Spleen (tissue), 11 donors: Measurements from ENCODE around the gene RNF19B. TPM values are rescaled to one million over a fixed set of nuclear protein-coding genes. Genes with fewer than 3 reads are reported as not detected.

Source experiments
- DNase-seq: peaks from one replicate; pipeline ENCODE4 v3.0.0-alpha.2; 2020
- H3K27ac ChIP-seq, 8 donors: fragments of 200-600 bp; sonication (generic) in 7 of 8; 1 replicate in 4 of 8; 2 replicates in 4 of 8; pipeline versions ENCODE4 v1.5.0 to v1.8.0; 2016 to 2021; ENCODE audit warnings: inconsistent platforms in 4 of 8, mild to moderate bottlenecking in 4 of 8, moderate library complexity in 1 of 8
- H3K27me3 ChIP-seq, 7 donors: fragments of 200-600 bp; sonication (generic) in 6 of 7; replicated peaks in 1 of 7; 1 replicate in 4 of 7; 2 replicates in 3 of 7; pipeline versions ENCODE4 v1.5.0 to v1.8.0; 2016 to 2021; ENCODE audit warnings: inconsistent platforms in 3 of 7, mild to moderate bottlenecking in 1 of 7
- H3K36me3 ChIP-seq, 6 donors: fragments of 200-600 bp; sonication (generic) in 5 of 6; 1 replicate in 4 of 6; 2 replicates in 2 of 6; pipeline versions ENCODE4 v1.5.0 to v1.8.0; 2016 to 2021; ENCODE audit warnings: inconsistent platforms in 2 of 6
- H3K4me1 ChIP-seq, 6 donors: fragments of 200-600 bp; sonication (generic) in 5 of 6; 1 replicate in 3 of 6; 2 replicates in 3 of 6; pipeline versions ENCODE4 v1.5.0 to v1.8.0; 2016 to 2021; ENCODE audit warnings: inconsistent platforms in 3 of 6
- H3K4me3 ChIP-seq, 8 donors: fragments of 200-600 bp; sonication (generic) in 7 of 8; 1 replicate in 4 of 8; 2 replicates in 4 of 8; pipeline versions ENCODE4 v1.5.0 to v1.8.0; 2016 to 2021; ENCODE audit warnings: inconsistent platforms in 4 of 8, mild to moderate bottlenecking in 4 of 8, moderate library complexity in 2 of 8
- H3K9me3 ChIP-seq, 8 donors: fragments of 200-600 bp; sonication (generic) in 7 of 8; 1 replicate in 4 of 8; 2 replicates in 4 of 8; pipeline versions ENCODE4 v1.5.0 to v1.8.0; 2016 to 2021; ENCODE audit warnings: inconsistent platforms in 4 of 8
- POLR2A ChIP-seq, 3 donors: fragments of 450-650 bp; IDR thresholded peaks; one replicate each; pipeline ENCODE4 v1.5.1; 2017; ENCODE audit warnings: antibody characterized with exemption in 3 of 3, mild to moderate bottlenecking in 1 of 3
- POLR2AphosphoS5 ChIP-seq, 3 donors: sonication (generic); formaldehyde crosslinking; IDR thresholded peaks; one replicate each; pipeline ENCODE4 v1.5.1; 2017; ENCODE audit warnings: antibody characterized with exemption in 3 of 3
- WGBS, 5 donors: extraction: QIAGEN DNeasy Blood & Tissue Kit in 3 of 5; methylation state at CpG; one replicate each; pipeline versions ENCODE4 v1.1.5 to v1.1.7; 2013 to 2018; 5-methylcytosine and 5-hydroxymethylcytosine counted together
- intact Hi-C: fragments of 100-400 bp; cut with DNase I; formaldehyde crosslinking; loops from one replicate; pipeline ENCODE4 v1.15.0; 2023; ENCODE audit warnings: low total_unique reads
- polyA plus RNA-seq, 3 donors: library from polyadenylated mRNA; stranded (reverse); fragments of 200-250 nt; gene quantifications; one replicate each; pipeline ENCODE4 v1.2.1, GENCODE V29; 2013
- total RNA-seq, 7 donors: library from RNA; depleted of rRNA in 3 of 7; stranded (reverse); fragments of >200 nt in 3 of 7; fragmentation: NEBNext Ultra II Directional in 4 of 7; extraction: Animal tissue kit (Norgen Biotek cat#: 25700) in 4 of 7; gene quantifications; one replicate each; pipeline versions ENCODE4 v1.1.0 to v1.2.1, GENCODE V29; 2016 to 2021
- TF ChIP-seq, protein P1 (sequence below), 11 experiments: fragments of 200-600 bp in 7 of 11; fragments of 450-650 bp in 4 of 11; sonication (generic) in 4 of 11; IDR thresholded peaks in 8 of 11; conservative IDR thresholded peaks in 3 of 11; 1 replicate in 7 of 11; 2 replicates in 4 of 11; pipeline versions ENCODE4 v1.4.0 to v1.8.0; 2016 to 2021; ENCODE audit warnings: antibody characterized with exemption in 11 of 11, inconsistent platforms in 4 of 11, mild to moderate bottlenecking in 1 of 11
- donor health status: healthy with polysubstance abuse.
- donor health status: DM: no; HTN: no; CAD: no; lungs with moderate emphysema.
- donor health status: DM: no; HTN: no; CAD: no.
- donor health status: Bipolar disorder and iron deficiency.
- donor health status: healthy.
- donor health status: DM: no; HTN: no; CAD: no.
- donor health status: DM: yes; HTN: yes; CAD: no.

RNF19B gene
- total and polyA plus RNA-seq, 10 donors: 3.6 to 38.4 (median 25.6) TPM

DNA sequence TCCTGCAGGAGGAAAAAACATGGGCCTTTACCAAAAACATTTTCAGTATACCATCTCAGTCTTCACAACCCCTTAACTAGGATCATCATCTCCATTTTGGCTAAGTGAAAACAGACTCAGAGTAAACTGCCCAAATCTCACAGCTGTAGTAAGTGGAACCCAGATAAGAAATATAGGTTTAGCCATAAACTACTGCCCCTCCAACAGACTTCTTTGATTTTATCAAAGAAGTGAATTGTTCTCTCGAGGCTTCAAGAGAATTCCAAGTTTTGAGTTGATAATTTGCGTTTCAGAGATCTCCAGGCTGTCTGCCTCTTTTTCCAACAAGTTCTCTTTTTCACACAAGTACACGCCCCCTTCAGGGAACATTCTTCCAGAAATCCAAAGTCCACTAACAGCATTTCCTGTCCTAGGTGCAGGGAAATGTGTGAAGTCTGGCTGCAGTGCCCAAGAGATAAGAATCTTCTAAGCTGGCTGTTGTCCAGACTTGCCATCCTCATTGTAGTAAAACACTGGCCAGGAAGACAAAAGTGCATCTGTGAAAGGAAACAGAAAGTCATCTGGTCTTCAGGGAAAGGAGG lies 30.8 kb downstream of the RNF19B start:
- Histone ChIP-seq H3K27me3 (no peaks in the 10 kb centered on the region), H3K36me3 (peaks cover 0 to 49% (median 36%) of the 10 kb centered on the region in 6 donors), H3K9me3 (no peaks in the 10 kb centered on the region), H3K4me3 (no peak overlapping the region), H3K4me1 (peaks cover 0 to 16% (median 12%) of the 10 kb centered on the region in 6 donors), H3K27ac (peak overlapping the region in 5 of 8 donors; percentile 38 to 61 (median 49))
- intact Hi-C loops: loop anchor here (2.0 to 10.0 kb wide), 3 partner anchors 71 to 151 kb away; partner anchors contain the start of gene AZIN2
- TF ChIP-seq POLR2A (IDR thresholded peaks at IDR 0.05): no peak
- peak in 1 of 3 donors; percentile 59 for TF ChIP-seq POLR2AphosphoS5 (IDR thresholded peaks at IDR 0.05)
- TF ChIP-seq, protein P1, sequence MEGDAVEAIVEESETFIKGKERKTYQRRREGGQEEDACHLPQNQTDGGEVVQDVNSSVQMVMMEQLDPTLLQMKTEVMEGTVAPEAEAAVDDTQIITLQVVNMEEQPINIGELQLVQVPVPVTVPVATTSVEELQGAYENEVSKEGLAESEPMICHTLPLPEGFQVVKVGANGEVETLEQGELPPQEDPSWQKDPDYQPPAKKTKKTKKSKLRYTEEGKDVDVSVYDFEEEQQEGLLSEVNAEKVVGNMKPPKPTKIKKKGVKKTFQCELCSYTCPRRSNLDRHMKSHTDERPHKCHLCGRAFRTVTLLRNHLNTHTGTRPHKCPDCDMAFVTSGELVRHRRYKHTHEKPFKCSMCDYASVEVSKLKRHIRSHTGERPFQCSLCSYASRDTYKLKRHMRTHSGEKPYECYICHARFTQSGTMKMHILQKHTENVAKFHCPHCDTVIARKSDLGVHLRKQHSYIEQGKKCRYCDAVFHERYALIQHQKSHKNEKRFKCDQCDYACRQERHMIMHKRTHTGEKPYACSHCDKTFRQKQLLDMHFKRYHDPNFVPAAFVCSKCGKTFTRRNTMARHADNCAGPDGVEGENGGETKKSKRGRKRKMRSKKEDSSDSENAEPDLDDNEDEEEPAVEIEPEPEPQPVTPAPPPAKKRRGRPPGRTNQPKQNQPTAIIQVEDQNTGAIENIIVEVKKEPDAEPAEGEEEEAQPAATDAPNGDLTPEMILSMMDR (IDR thresholded peaks at IDR 0.05 in 8 of 11, conservative IDR thresholded peaks at IDR 0.05 in 3 of 11): peak in 2 of 11 experiments; percentile 10 to 22
- DNase-seq: no peak
- WGBS, 5 donors: 51 to 66% (median 60%) methylated on average over 3 of the region's 3 CpGs

DNA sequence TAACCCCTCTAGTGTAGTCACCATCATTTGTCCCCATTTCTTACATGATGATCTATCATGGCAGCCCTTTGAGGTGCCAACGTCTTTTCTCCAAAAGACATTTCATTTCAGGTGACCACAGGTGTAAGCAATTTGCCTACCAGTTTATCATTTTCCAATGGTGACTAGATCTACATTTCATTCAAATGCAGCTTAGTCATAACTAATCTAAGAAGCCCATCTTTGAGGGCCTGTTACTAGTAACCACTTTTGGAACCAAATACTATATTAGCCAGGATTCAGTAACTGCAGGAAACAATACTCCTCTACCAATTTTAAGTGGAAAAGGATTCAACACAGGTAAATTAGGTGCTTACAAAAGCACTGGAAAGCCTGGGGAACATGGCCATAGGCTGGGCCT lies 32.8 kb downstream of the RNF19B start:
- no peak overlapping the region for H3K27ac ChIP-seq
- WGBS, 5 donors: 74 to 93% (median 80%) methylated on average over 1 of the region's 1 CpG
- no peaks in the 10 kb centered on the region for H3K9me3 ChIP-seq
- intact Hi-C loops: loop anchor here (2.0 to 10.0 kb wide), 3 partner anchors 73 to 153 kb away; partner anchors contain the start of gene AZIN2
- H3K4me1 ChIP-seq: peaks cover 0 to 16% (median 12%) of the 10 kb centered on the region in 6 donors
- DNase-seq: no peak
- no peak for TF ChIP-seq POLR2A (IDR thresholded peaks at IDR 0.05)
- no peak for TF ChIP-seq POLR2AphosphoS5 (IDR thresholded peaks at IDR 0.05)
- TF ChIP-seq, protein P1 (IDR thresholded peaks at IDR 0.05 in 8 of 11, conservative IDR thresholded peaks at IDR 0.05 in 3 of 11): no peak
- peaks cover 0 to 29% (median 16%) of the 10 kb centered on the region in 6 donors for H3K36me3 ChIP-seq
- no peak overlapping the region for H3K4me3 ChIP-seq
- H3K27me3 ChIP-seq: peaks cover 0 to 2% (median 0%) of the 10 kb centered on the region in 7 donors

DNA sequence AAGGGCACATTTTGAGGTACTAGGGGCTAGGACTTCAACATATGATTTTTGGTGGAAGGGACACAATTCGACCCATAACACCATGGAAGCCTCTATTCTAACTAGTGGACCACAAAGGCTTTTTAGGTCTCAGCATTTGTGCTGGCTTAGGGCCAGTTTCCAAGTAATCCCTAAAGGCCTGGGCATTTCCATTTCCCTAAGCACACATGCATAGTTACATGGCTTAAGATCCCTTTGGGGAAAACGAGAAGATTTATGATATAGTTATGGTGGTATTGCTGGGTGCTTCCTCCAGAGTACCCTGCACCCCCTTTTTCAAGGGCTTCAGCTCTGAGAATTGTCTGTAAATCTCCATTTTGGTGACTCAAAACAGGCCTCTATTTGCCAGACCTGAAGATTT lies 35.2 kb downstream of the RNF19B start:
- no peak for TF ChIP-seq POLR2A (IDR thresholded peaks at IDR 0.05)
- no peak for TF ChIP-seq POLR2AphosphoS5 (IDR thresholded peaks at IDR 0.05)
- TF ChIP-seq, protein P1 (IDR thresholded peaks at IDR 0.05 in 8 of 11, conservative IDR thresholded peaks at IDR 0.05 in 3 of 11): no peak
- peaks cover 5 to 31% (median 24%) of the 10 kb centered on the region in 6 donors for H3K4me1 ChIP-seq
- H3K9me3 ChIP-seq: no peaks in the 10 kb centered on the region
- peaks cover 0 to 24% (median 15%) of the 10 kb centered on the region in 7 donors for H3K27me3 ChIP-seq
- H3K27ac ChIP-seq: no peak overlapping the region
- WGBS, 5 donors: 63 to 89% (median 79%) methylated on average over 2 of the region's 2 CpGs
- peaks cover 0 to 6% (median 0%) of the 10 kb centered on the region in 6 donors for H3K36me3 ChIP-seq
- no peak for DNase-seq
- no peak overlapping the region for H3K4me3 ChIP-seq
- intact Hi-C loops: no loop called here

DNA sequence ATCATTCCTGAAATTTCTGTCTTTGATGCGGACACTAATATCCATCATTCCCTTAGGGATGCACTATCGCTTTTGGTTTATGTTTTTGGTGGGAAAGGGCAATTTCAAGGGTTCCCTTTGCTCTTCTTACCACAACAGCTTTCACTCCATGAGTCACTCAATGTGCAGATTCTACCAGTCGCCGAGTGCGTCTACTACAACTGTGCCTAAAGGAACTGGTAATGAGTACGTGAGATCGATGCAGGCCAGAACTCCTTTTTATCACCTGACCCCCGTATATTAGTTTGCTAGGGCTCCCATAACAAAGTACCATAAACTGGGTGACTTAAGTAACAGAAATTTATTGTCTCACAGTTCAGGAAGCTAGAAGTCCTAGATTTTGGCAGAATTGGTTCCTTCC lies 35.9 kb downstream of the RNF19B start:
- H3K27ac ChIP-seq: no peak overlapping the region
- peaks cover 3 to 31% (median 18%) of the 10 kb centered on the region in 6 donors for H3K4me1 ChIP-seq
- intact Hi-C loops: no loop called here
- no peak for DNase-seq
- H3K4me3 ChIP-seq: no peak overlapping the region
- H3K9me3 ChIP-seq: no peaks in the 10 kb centered on the region
- no peak for TF ChIP-seq POLR2A (IDR thresholded peaks at IDR 0.05)
- TF ChIP-seq, protein P1 (IDR thresholded peaks at IDR 0.05 in 8 of 11, conservative IDR thresholded peaks at IDR 0.05 in 3 of 11): no peak
- no peak for TF ChIP-seq POLR2AphosphoS5 (IDR thresholded peaks at IDR 0.05)
- 89 to 97% (median 91%) methylated on average over 8 of the region's 8 CpGs for WGBS, 5 donors
- H3K27me3 ChIP-seq: peaks cover 0 to 31% (median 20%) of the 10 kb centered on the region in 7 donors
- peaks cover 0 to under 1% (median 0%) of the 10 kb centered on the region in 6 donors for H3K36me3 ChIP-seq
